ENCODE measurements around the gene FBXW8. TPM values are rescaled to one million over a fixed set of nuclear protein-coding genes. Genes with fewer than 3 reads are reported as not detected.
A peak's percentile ranks its signal among the peaks of the same experiment; 100 is the strongest.

FBXW8 gene
- total RNA-seq, 1 experiment from 2014 or later, result 15.6 TPM

DNA sequence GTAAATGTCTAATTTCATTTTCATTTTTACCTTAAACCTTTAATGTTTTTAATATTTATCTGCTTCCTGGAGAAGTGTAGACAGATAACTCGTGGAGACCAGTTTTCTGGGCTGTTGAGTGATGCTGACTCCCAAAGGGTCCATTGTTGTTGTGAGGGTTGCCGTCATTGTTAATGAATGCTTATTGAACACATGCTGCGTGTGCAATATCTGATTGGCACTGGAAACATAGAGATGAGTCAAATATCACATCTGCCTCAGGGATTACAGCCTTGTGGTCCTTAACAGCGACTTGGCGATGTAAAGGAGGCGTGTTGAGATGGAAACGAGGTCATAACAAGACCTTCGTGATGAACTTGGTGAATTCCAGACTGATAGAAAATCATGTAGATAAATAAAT is 85.9 kb downstream of the FBXW8 start:
- ATAC-seq (no peak), DNase-seq (ENCODE audit: low spot score) (no peak)
- CTCF ChIA-PET, result no interaction called here
- Mint-ChIP-seq H3K4me1 (peaks cover 19% of the 10 kb centered on the region), H3K9me3 (no peaks in the 10 kb centered on the region), H3K36me3 (no peaks in the 10 kb centered on the region), H3K4me3 (no peak overlapping the region), H3K27me3 (ENCODE audit: low read depth) (no peaks in the 10 kb centered on the region), H3K27ac (no peak overlapping the region)
- TF ChIP-seq ZNF396 (CRISPR knock-in tag; IDR thresholded peaks at IDR 0.05; ENCODE audit: borderline replicate concordance) (no peak), NFYB (CRISPR knock-in tag; conservative IDR thresholded peaks at IDR 0.05; ENCODE audit: low read depth) (no peak), CREB1 (CRISPR knock-in tag; IDR thresholded peaks at IDR 0.05) (no peak), ZNF263 (CRISPR knock-in tag; IDR thresholded peaks at IDR 0.05; ENCODE audit: low read depth) (no peak), ATF1 (CRISPR knock-in tag; IDR thresholded peaks at IDR 0.05) (no peak)
- POLR2A ChIA-PET, result no interaction called here

DNA sequence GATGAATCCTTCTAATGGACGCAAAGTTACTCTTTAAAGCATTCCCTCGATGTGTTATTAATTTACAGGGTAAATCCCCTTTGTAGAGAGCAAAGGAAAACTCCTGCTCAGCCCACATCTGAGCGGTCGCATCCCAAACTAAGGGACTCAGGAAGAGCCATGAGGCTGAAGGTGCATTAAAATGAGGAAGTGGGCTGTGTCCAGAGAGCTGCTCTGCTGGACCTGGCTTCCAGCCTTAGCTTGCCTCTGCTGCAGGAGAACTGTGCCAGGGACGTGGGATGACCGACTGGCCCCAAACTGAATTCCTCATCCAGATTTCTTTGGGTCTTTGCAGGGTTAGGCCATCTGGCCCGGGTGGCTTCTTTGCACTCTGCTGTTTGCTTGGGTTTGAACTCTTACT is 88.3 kb downstream of the FBXW8 start:
- no peak for DNase-seq (ENCODE audit: low spot score)
- no peaks in the 10 kb centered on the region for H3K9me3 Mint-ChIP-seq
- H3K27ac Mint-ChIP-seq, result peak overlapping the region; percentile 58; the same call in 1 of the 2 replicates
- CTCF ChIA-PET, result interaction anchor here (0.7 kb wide), 1 partner anchor 158 kb away, joined by 4 read pairs; no protein-coding TSS in a partner anchor
- no peaks in the 10 kb centered on the region for H3K36me3 Mint-ChIP-seq
- ATAC-seq, result no peak
- no peak for TF ChIP-seq IRF2 (CRISPR knock-in tag; IDR thresholded peaks at IDR 0.05; ENCODE audit: borderline replicate concordance, low read depth)
- TF ChIP-seq, protein P1, sequence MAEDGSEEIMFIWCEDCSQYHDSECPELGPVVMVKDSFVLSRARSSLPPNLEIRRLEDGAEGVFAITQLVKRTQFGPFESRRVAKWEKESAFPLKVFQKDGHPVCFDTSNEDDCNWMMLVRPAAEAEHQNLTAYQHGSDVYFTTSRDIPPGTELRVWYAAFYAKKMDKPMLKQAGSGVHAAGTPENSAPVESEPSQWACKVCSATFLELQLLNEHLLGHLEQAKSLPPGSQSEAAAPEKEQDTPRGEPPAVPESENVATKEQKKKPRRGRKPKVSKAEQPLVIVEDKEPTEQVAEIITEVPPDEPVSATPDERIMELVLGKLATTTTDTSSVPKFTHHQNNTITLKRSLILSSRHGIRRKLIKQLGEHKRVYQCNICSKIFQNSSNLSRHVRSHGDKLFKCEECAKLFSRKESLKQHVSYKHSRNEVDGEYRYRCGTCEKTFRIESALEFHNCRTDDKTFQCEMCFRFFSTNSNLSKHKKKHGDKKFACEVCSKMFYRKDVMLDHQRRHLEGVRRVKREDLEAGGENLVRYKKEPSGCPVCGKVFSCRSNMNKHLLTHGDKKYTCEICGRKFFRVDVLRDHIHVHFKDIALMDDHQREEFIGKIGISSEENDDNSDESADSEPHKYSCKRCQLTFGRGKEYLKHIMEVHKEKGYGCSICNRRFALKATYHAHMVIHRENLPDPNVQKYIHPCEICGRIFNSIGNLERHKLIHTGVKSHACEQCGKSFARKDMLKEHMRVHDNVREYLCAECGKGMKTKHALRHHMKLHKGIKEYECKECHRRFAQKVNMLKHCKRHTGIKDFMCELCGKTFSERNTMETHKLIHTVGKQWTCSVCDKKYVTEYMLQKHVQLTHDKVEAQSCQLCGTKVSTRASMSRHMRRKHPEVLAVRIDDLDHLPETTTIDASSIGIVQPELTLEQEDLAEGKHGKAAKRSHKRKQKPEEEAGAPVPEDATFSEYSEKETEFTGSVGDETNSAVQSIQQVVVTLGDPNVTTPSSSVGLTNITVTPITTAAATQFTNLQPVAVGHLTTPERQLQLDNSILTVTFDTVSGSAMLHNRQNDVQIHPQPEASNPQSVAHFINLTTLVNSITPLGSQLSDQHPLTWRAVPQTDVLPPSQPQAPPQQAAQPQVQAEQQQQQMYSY (CRISPR knock-in tag; IDR thresholded peaks at IDR 0.05), result no peak
- TF ChIP-seq, protein P2, sequence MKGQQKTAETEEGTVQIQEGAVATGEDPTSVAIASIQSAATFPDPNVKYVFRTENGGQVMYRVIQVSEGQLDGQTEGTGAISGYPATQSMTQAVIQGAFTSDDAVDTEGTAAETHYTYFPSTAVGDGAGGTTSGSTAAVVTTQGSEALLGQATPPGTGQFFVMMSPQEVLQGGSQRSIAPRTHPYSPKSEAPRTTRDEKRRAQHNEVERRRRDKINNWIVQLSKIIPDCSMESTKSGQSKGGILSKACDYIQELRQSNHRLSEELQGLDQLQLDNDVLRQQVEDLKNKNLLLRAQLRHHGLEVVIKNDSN (CRISPR knock-in tag; IDR thresholded peaks at IDR 0.05), result no peak
- TF ChIP-seq, protein P3, sequence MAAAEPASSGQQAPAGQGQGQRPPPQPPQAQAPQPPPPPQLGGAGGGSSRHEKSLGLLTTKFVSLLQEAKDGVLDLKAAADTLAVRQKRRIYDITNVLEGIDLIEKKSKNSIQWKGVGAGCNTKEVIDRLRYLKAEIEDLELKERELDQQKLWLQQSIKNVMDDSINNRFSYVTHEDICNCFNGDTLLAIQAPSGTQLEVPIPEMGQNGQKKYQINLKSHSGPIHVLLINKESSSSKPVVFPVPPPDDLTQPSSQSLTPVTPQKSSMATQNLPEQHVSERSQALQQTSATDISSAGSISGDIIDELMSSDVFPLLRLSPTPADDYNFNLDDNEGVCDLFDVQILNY (CRISPR knock-in tag; IDR thresholded peaks at IDR 0.05), result no peak
- no peak for TF ChIP-seq CREM (CRISPR knock-in tag; IDR thresholded peaks at IDR 0.05)
- TF ChIP-seq GABPB1 (CRISPR knock-in tag; IDR thresholded peaks at IDR 0.05), result no peak
- no peak for TF ChIP-seq EMX1 (CRISPR knock-in tag; IDR thresholded peaks at IDR 0.05)
- TF ChIP-seq, protein P4, sequence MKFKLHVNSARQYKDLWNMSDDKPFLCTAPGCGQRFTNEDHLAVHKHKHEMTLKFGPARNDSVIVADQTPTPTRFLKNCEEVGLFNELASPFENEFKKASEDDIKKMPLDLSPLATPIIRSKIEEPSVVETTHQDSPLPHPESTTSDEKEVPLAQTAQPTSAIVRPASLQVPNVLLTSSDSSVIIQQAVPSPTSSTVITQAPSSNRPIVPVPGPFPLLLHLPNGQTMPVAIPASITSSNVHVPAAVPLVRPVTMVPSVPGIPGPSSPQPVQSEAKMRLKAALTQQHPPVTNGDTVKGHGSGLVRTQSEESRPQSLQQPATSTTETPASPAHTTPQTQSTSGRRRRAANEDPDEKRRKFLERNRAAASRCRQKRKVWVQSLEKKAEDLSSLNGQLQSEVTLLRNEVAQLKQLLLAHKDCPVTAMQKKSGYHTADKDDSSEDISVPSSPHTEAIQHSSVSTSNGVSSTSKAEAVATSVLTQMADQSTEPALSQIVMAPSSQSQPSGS (CRISPR knock-in tag; IDR thresholded peaks at IDR 0.05; ENCODE audit: borderline replicate concordance, low read depth), result no peak
- TF ChIP-seq, protein P5, sequence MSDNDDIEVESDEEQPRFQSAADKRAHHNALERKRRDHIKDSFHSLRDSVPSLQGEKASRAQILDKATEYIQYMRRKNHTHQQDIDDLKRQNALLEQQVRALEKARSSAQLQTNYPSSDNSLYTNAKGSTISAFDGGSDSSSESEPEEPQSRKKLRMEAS (CRISPR knock-in tag; IDR thresholded peaks at IDR 0.05), result no peak
- TF ChIP-seq, protein P6, sequence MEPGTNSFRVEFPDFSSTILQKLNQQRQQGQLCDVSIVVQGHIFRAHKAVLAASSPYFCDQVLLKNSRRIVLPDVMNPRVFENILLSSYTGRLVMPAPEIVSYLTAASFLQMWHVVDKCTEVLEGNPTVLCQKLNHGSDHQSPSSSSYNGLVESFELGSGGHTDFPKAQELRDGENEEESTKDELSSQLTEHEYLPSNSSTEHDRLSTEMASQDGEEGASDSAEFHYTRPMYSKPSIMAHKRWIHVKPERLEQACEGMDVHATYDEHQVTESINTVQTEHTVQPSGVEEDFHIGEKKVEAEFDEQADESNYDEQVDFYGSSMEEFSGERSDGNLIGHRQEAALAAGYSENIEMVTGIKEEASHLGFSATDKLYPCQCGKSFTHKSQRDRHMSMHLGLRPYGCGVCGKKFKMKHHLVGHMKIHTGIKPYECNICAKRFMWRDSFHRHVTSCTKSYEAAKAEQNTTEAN (CRISPR knock-in tag; IDR thresholded peaks at IDR 0.05), result no peak
- TF ChIP-seq NR2C2 (CRISPR knock-in tag; IDR thresholded peaks at IDR 0.05), result no peak
- TF ChIP-seq HMGA2 (CRISPR knock-in tag; IDR thresholded peaks at IDR 0.05), result no peak
- TF ChIP-seq KAT7 (CRISPR knock-in tag; IDR thresholded peaks at IDR 0.05; ENCODE audit: borderline replicate concordance), result no peak
- TF ChIP-seq, protein P7, sequence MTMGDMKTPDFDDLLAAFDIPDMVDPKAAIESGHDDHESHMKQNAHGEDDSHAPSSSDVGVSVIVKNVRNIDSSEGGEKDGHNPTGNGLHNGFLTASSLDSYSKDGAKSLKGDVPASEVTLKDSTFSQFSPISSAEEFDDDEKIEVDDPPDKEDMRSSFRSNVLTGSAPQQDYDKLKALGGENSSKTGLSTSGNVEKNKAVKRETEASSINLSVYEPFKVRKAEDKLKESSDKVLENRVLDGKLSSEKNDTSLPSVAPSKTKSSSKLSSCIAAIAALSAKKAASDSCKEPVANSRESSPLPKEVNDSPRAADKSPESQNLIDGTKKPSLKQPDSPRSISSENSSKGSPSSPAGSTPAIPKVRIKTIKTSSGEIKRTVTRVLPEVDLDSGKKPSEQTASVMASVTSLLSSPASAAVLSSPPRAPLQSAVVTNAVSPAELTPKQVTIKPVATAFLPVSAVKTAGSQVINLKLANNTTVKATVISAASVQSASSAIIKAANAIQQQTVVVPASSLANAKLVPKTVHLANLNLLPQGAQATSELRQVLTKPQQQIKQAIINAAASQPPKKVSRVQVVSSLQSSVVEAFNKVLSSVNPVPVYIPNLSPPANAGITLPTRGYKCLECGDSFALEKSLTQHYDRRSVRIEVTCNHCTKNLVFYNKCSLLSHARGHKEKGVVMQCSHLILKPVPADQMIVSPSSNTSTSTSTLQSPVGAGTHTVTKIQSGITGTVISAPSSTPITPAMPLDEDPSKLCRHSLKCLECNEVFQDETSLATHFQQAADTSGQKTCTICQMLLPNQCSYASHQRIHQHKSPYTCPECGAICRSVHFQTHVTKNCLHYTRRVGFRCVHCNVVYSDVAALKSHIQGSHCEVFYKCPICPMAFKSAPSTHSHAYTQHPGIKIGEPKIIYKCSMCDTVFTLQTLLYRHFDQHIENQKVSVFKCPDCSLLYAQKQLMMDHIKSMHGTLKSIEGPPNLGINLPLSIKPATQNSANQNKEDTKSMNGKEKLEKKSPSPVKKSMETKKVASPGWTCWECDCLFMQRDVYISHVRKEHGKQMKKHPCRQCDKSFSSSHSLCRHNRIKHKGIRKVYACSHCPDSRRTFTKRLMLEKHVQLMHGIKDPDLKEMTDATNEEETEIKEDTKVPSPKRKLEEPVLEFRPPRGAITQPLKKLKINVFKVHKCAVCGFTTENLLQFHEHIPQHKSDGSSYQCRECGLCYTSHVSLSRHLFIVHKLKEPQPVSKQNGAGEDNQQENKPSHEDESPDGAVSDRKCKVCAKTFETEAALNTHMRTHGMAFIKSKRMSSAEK (CRISPR knock-in tag; IDR thresholded peaks at IDR 0.05; ENCODE audit: borderline replicate concordance), result no peak
- H3K4me3 Mint-ChIP-seq, result no peak overlapping the region
- H3K4me1 Mint-ChIP-seq, result peaks cover 24% of the 10 kb centered on the region
- POLR2A ChIA-PET, result interaction anchor here (0.6 kb wide), 1 partner anchor 857 kb away, joined by 3 read pairs; no protein-coding TSS in a partner anchor
- H3K27me3 Mint-ChIP-seq (ENCODE audit: low read depth), result no peaks in the 10 kb centered on the region

All from WTC11 (cell line).